DMS153 (cell line): ENCODE results near the gene TRAP1.
"Not testable (repeated sequence)": the region's sequence is repeated elsewhere in the genome, so short reads cannot be mapped to it uniquely, and the experiment has no call there.

Experiments used
- DNase-seq: peaks from one replicate; lab custom pipeline; 2025; lab: John Stamatoyannopoulos, UW

The TRAP1 gene

DNA sequence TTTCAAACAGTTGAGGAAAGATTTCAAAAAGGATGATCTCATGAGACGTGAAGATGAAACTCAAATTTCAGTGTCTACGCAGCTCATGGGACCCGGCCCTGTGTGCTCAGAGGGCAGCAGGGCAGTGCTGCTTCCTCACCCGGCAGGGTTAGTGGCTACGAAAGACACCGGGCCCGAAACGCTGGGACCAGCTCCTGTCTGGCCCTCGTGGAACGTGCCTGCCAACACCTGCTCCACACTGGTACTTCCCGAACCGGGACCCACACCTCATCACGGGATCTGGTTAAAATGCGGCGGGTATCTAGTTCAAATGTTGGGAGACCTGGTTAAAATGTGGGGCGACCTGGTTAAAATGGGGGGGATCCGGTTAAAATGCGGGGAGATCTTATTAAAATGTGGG, 44.1 kb downstream of the TRAP1 start:
- no peak for DNase-seq

DNA sequence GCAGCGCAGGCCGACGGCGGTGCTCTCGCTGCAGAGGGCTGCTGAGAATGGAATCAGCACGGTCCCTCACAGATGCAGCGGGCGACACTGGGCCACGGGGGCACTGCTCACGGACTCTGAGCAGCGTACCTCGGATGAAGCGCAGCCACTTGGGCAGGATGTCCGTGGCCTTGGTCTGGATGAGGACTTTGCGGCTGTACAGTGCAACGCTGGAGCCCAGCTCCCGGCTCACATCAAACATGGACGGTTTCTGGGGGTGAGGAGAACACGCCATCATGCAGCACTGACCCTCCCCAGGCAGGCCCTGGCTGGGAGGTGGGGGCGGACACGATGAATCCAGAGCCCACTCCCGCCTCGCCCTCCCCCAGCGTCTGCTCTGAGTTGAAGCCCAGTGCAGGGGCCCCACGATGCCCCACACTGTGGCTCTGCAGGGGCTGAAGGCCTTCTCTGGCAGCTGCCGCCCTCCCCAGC, 44.7 kb downstream of the TRAP1 start:
- no peak for DNase-seq

DNA sequence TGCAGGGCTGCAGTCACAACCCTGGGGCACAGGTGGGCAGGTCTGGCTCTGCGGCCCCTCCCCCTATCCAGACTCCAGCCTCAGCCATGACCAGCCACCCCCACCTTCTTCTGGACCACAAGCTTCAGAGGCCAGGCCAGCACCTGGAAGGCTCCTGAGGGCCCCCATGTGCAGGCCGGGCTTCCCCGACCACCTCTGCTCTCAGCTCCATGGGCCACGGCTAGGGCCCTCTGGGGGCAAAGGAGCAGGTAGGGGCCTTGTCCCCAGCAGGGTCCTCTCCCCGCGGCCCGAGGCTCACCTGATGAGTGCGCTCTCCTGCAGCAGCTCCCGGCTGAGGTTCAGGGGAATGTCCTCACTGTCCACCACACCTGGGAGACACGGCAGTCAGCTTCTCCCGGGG, 45.9 kb downstream of the TRAP1 start:
- no peak for DNase-seq

DNA sequence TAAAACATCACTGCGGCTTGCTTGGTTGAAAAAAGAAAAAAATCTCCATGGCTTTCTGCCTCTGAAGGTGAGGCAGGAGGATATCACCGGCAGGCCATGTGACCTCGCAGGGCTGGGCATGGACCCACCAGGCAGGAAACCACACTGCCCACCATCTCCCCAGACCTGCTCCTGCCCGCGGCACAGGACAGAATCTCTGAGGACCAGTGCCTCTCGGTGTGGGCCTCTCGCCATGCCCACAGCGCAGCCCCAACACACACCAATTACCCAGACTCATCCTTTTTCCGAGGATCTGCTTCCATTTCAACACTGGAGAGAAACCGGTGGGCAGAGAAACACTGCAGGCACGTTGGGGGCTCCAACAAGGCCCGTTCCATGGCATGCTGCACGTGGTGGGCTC, 46.6 kb downstream of the TRAP1 start:
- no peak for DNase-seq

DNA sequence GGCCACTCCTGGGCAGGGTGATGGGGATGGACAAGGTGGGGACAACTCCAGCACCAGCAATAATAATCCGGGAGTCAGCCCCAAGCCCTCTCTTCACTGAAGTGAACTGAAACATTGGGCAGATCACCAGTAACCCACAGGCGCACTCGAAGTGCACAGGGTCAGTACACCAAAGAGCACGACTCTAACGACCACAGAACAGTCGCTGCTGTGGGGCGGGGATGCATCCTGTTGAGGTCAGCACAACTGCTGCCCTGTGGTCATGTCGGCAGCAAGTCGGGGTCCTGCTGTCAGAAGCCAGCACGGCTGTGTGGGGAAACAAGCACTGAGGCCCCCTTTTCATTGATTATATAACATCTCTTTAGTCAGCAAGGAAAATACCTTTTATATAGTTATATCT, 48.2 kb downstream of the TRAP1 start:
- DNase-seq, result no peak

GRCh38 chr16:3668626-3669025, 48.7 kb downstream of the TRAP1 start:
- DNase-seq, result no peak

DNA sequence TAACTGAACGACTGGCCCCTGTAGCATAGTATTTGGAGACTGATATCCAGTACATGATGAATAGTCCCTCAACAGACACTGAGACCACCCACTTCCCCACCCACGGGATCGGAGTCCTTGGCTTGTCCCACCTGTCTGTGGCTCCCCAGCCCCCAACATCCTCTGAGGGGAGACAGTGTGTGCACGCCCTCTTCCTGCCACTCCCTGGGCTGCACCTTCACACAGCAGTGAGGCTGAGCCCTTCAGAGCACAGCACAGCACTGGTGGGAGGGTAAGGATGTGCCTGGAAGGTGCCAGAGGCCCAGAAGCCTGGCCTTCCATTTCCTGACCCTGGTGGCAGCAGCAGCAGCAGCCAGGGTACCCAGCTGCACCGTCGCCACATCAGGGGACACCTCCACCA, 51.8 kb downstream of the TRAP1 start:
- DNase-seq, result no peak

GRCh38 chr16:3664187-3664896, 53.0 kb downstream of the TRAP1 start:
- no peak for DNase-seq

DNA sequence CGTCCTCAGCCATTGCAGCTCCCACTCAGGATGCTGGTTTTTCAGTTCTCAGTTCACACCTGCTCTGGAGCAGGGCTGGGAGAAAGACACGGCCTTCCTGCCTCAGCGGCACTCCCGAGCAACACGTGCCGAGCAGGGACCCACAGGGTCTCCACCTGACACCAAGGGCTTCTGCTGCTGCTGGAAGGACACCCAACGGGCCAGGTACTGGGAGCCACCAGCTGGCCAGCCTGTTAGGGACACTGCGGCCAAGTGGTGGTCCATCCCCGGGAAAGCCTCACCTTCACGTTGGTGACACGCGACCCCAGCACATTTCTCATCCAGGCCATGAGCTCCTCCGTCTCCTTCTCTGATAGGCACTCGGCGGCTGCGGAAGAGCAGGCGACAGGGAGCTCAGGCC, 54.7 kb downstream of the TRAP1 start:
- DNase-seq, result no peak

GRCh38 chr16:3661922-3662321, 55.4 kb downstream of the TRAP1 start:
- no peak for DNase-seq

DNA sequence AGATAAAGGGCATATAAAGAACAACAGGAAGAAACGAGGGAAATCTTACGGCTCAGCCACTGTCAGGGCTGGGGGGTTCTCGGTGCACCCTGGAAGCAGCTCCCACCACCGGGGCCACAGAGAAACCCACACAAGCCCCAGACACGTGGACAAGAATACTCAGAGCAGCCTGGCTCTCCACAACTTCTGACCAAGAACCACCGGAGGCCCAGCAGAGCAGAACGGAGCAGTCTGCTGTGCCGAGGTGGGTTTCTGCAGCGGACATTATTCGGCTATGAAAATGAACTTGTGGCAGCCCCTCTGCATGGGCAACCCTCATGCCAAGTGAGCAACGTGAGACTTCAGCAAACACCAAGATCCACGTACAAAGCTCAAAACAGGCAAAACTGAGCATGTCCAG, 56.0 kb downstream of the TRAP1 start:
- no peak for DNase-seq

DNA sequence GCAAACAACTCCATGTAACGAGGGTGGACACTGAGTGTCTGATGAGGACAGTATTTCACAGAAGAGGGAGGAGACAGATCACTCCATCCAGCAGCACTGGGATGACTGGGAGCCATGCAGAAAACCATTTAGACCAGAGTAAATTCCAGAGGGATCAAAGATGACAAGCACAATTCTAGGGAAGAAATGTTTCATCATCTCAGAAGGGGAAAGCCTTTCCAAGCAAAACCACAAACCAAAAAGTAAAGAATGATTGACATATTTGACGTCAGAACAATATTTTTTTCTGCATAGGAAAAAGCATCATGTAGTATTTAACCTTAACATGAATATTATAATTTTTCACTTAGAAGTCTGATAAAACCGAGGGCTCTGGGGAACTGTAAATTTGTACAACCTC, 58.1 kb downstream of the TRAP1 start:
- DNase-seq, result no peak

- no peak for DNase-seq
Measured at GRCh38 chr16:3656491-3657468, 60.5 kb downstream of the TRAP1 start.

- not testable (repeated sequence) for DNase-seq
Measured at GRCh38 chr16:3656160-3656490, 61.2 kb downstream of the TRAP1 start.

DNA sequence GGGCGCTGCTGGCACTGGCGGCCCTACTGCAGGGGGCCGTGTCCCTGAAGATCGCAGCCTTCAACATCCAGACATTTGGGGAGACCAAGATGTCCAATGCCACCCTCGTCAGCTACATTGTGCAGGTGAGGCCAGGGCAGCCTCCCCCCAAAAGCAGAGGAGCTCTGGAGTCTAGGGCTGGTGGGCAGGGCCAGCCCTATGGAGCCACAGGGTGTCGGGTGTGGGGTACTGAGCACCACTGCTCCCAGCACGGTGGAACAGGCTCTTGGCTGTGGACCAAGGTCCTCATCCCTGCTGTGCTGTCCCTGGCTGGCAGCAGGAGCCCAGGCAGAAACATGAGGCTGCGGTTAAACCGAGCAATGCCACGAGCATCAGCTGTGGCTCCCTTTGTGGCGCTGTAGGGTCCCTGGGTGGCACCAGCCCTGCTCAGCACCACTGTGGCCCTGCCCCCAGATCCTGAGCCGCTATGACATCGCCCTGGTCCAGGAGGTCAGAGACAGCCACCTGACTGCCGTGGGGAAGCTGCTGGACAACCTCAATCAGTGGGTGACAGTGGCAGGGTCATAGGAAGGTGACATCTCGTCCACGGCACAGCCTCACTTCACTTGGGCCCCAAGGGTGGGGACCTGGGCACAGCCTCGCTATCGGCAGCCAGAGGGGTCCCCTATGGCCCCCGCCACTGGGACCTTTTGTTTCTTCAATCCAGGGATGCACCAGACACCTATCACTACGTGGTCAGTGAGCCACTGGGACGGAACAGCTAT, 61.7 kb downstream of the TRAP1 start:
- no peak for DNase-seq

- no peak for DNase-seq
Measured at GRCh38 chr16:3655030-3655395, 62.3 kb downstream of the TRAP1 start.

DNA sequence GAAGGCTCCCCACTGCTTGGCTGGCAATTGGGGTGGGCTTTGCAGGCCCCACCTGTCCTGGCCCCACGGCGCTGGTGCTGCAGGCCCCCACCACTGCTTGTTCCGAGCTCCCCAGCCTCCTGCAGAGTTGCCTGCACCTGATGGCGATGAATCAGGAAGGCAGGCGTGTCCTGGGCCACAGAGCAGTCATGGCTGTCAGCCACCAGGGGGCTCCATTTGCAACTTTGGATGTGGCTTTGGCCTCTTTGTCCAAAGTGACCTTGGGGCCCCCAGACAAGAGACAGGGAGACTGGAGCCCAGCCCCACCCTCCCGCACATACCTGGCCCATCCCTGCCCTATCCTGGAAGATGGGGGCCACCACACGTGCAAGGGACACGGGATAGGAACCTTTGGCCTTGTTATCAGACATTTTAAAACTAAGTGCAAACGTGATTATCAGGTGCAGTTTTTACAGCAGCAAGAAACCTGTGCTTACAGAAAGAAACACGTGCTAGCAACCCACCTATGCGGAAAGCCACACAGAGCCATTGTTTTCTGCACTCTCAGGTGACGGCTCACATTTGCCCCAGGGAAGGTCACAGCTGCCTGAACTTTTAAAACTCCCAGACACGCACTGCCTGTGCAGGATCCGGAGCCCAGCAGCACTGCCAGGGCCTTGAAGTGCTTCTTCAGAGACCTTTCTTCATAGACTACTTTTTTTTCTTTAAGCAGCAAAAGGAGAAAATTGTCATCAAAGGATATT, 62.9 kb downstream of the TRAP1 start, which contains the start of gene DNASE1:
Gene DNASE1 (plus strand): TSS at position 443 of the 743 bp plus-strand sequence. CDS start 683 bp downstream, outside the sequence.
- no peak for DNase-seq

DNA sequence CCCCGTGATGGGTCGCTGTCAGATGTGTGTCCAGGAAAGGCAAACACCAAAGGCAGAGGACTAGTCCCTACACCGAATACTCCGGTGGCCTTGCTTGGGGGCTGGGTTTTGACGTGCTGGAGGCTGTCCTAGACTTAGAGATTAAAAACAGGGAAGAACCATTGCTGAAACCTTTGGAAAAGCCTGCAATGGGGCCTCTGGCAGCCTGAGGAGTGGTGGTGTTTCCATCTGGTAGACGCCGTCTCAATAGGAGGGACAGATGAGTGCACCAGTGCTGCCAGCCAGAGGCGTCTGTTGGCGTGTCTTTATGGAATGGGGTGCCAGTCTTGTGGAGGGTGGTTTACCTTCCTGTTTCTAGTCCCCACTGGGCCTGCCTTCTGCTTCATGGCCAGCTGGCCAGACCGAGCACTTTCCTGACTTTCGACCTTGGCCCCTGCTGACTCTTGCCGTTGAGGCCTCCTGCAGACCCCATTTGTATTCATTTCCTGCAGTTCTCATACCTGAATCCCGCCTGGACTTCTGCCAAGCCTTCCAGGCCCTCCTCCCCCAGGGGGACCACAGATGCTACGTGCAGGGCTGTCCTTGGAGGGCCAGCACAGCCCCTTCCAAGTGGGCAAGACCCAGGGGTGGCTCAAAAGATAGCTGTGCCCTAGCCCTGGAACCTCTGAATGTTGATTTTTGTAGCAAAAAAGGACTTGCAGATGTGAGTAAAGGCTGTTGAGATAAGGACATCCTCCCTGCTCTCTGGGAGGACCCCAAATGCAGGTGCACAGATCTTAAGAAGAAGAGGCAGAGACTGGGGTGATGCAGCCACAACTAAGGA, 64.7 kb downstream of the TRAP1 start:
- no peak for DNase-seq

DNA sequence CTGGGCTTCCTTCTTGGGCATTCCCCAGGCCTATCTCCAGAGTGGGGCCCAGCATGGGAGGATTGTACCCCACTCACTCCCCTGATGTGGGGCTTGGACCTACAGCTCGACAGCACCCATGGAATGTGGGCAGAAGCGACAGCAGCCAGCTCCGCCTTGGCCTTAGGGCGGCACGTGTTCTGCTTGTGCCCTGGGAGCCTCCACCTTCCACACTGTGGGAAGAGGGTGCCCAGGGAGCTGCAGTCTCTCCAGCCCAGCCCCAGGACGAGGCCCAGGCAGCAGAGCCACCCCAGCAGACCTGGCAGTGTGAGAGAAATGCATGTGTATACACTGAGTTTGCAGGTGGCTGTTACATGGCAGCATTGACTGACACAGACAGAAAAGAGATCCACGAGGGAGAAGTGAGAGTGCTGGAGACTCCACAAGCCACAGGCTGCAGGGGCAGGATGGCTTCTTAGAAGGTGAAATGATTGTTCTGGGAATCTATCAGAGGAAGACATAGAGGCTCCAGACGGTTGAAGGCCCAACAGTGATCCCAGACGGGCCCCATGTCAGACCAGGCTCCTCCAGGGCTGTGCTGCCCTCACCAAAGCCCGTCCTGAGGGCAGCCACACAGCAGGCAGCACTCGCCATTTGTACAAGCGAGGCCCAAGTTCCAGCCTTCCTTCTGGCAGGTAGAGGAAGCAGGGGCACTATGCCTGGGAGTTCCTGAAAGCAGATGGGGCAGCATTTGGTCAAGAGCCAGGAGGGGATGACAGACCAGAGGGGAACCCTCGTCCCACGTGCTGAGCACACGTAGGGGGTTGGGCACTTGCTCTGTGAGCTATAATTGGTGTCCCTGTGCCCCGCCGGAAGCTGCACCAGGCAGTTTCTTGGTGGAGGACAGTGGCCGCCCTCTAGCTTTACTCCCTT, 65.6 kb downstream of the TRAP1 start:
- no peak for DNase-seq
